Measurements from ENCODE around the gene GADD45GIP1. TPM values are rescaled to one million over a fixed set of nuclear protein-coding genes. Genes with fewer than 3 reads are reported as not detected.

GADD45GIP1 gene
- total RNA-seq, 1 donor from 2014 or later, result 27.1 TPM

DNA sequence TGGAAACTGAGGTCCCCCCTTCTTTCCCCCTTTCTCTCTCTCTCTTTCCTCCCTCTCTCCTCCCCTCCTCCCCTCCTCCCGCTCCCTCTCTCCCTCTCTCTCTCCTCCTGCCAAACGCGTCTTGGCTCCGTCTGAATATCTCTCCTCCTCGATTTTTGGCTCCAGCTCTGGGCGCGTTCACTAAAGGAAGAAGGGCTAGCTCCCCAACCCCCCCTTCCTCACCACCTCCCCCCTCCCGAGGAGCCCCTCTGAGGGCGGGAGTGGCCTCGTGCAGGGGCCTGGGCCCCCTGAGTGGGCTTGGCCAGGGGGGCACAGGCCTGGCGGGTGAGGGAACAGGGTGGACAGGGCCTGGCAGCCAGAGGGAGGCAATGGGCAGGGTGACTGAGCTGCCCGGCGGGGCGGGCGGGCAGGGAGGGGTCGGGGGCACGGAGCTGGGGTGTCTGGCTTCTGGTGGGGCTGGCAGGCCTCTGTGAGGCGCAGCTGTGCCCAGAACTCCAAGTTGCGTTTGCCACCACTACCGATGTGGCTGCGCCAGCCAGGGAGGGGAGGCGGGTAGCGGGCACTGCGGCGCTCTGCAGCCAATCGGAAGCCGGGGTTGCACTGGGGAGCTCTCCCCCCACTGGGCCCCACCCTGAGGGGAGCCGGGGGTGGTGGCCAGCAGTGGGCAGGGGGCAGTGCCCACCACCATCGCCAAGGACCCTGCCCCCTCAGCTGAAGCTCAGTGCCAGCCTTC, 45.3 kb upstream of the GADD45GIP1 start:
- Histone ChIP-seq H3K27me3 (ENCODE audit: control insufficient read depth, insufficient read depth, low read length) (no peaks in the 10 kb centered on the region), H3K36me3 (ENCODE audit: control insufficient read depth, insufficient read depth, low read length) (no peaks in the 10 kb centered on the region), H3K4me3 (ENCODE audit: low read depth, low read length) (no peak overlapping the region)
- DNase-seq (ENCODE audit: low read depth) (no peak), FAIRE-seq (no peak)
- TF ChIP-seq, protein P1, sequence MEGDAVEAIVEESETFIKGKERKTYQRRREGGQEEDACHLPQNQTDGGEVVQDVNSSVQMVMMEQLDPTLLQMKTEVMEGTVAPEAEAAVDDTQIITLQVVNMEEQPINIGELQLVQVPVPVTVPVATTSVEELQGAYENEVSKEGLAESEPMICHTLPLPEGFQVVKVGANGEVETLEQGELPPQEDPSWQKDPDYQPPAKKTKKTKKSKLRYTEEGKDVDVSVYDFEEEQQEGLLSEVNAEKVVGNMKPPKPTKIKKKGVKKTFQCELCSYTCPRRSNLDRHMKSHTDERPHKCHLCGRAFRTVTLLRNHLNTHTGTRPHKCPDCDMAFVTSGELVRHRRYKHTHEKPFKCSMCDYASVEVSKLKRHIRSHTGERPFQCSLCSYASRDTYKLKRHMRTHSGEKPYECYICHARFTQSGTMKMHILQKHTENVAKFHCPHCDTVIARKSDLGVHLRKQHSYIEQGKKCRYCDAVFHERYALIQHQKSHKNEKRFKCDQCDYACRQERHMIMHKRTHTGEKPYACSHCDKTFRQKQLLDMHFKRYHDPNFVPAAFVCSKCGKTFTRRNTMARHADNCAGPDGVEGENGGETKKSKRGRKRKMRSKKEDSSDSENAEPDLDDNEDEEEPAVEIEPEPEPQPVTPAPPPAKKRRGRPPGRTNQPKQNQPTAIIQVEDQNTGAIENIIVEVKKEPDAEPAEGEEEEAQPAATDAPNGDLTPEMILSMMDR (IDR thresholded peaks at IDR 0.05; ENCODE audit: insufficient read depth, low read length, severe bottlenecking), result no peak

DNA sequence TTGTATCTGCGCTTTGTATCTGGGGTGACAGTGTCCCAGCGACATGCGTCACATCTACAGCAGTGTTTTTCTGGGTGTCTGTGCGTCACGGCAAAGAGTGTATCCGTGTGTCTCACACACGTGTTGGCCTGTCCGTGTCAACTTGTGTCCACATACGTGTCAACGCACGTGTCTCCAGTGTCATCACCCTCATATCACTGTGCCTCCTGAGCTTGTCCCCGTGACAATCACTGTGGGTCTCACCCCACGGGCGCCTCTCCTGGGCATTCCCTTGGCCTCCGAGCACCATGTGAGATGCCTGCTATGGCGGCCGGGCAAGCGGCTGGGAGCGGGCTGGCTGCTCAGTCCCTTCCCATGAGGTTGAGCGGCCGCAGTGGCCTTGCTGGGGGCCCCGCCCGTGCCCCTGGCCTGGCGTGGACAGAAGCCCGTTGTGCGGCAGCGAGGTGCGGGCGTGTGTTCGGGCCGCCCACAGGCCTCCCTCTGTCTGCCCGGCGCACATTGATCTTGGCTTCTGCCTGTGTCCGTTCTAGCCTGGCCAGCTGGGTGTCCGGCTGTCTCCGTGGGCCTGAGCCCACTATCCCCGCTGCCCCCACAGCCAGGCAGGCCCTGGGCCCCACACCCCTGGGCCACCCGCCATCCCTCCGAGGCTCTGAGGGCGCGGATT, 44.6 kb upstream of the GADD45GIP1 start:
- Histone ChIP-seq H3K27me3 (ENCODE audit: control insufficient read depth, insufficient read depth, low read length) (no peaks in the 10 kb centered on the region), H3K4me3 (ENCODE audit: low read depth, low read length) (no peak overlapping the region), H3K36me3 (ENCODE audit: control insufficient read depth, insufficient read depth, low read length) (no peaks in the 10 kb centered on the region)
- TF ChIP-seq, protein P1 (IDR thresholded peaks at IDR 0.05; ENCODE audit: insufficient read depth, low read length, severe bottlenecking), result no peak
- peak; percentile 99 for FAIRE-seq
- DNase-seq (ENCODE audit: low read depth), result no peak

DNA sequence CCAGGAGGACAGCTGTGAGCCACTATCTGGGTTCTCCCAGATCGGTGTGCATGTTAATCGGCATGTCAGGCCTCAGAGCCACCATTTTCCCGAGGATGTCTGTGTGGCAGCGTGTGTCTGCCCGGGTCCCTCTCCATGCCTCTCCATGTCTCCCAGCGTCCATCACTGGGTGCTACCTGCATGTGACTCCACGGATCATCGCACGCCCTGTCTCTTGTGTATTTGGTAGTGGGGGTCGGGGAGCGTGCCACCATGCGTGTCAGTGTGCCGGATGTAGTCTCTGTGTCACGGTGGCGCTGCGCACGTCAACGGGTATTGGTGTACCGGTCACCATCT, 44.1 kb upstream of the GADD45GIP1 start:
- TF ChIP-seq, protein P1 (IDR thresholded peaks at IDR 0.05; ENCODE audit: insufficient read depth, low read length, severe bottlenecking), result no peak
- no peaks in the 10 kb centered on the region for H3K36me3 ChIP-seq (ENCODE audit: control insufficient read depth, insufficient read depth, low read length)
- no peak for FAIRE-seq
- H3K27me3 ChIP-seq (ENCODE audit: control insufficient read depth, insufficient read depth, low read length), result no peaks in the 10 kb centered on the region
- DNase-seq (ENCODE audit: low read depth), result no peak
- no peak overlapping the region for H3K4me3 ChIP-seq (ENCODE audit: low read depth, low read length)

DNA sequence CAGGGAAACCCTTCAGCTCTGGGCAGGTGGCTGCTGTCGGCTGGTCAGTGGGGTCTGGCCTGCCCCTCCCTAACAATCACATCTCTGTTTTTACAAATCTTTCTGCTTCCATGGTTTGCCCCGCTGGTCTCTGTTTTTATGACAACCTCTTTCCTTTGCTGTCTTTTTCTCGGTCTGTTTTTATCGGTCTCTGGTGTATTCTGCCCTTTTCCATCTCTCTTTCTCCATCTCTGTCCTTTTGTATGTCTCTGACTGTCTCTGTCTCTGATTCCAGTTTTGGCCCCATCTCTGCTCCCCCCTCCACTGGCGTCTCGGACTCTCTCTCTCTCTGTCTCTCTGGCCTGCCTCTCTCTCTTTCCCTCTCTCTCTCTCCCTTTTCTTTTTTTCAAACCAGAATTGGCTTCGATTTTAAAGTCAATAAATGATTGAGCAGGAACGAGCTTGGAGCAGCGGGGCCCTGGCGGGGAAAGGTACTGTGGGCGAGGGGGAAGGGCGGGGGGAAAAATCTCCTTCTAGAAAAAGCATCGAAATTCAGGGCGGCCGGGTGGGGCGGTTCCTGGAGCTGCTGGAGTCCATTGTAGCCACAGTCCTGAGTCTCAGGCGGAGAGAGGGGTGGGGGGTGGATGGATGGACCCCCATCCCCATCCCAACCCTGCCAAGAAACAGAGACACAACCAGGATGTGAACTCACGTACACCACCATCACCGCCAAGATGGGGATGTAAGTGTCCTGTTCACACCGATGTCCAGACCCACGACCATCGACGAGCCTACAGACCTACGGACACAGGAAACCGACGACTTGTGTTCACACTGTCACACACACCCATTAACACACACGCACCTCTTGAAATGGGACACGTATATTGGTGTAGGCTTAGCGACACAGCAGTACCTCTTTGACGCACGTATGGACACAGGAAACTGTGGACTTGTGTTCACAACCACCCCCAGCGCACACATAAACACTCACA, 41.2 kb upstream of the GADD45GIP1 start:
- TF ChIP-seq, protein P1 (IDR thresholded peaks at IDR 0.05; ENCODE audit: insufficient read depth, low read length, severe bottlenecking), result no peak
- DNase-seq (ENCODE audit: low read depth) (no peak), FAIRE-seq (peak; percentile 92)
- Histone ChIP-seq H3K4me3 (ENCODE audit: low read depth, low read length) (no peak overlapping the region), H3K36me3 (ENCODE audit: control insufficient read depth, insufficient read depth, low read length) (no peaks in the 10 kb centered on the region), H3K27me3 (ENCODE audit: control insufficient read depth, insufficient read depth, low read length) (no peaks in the 10 kb centered on the region)

DNA sequence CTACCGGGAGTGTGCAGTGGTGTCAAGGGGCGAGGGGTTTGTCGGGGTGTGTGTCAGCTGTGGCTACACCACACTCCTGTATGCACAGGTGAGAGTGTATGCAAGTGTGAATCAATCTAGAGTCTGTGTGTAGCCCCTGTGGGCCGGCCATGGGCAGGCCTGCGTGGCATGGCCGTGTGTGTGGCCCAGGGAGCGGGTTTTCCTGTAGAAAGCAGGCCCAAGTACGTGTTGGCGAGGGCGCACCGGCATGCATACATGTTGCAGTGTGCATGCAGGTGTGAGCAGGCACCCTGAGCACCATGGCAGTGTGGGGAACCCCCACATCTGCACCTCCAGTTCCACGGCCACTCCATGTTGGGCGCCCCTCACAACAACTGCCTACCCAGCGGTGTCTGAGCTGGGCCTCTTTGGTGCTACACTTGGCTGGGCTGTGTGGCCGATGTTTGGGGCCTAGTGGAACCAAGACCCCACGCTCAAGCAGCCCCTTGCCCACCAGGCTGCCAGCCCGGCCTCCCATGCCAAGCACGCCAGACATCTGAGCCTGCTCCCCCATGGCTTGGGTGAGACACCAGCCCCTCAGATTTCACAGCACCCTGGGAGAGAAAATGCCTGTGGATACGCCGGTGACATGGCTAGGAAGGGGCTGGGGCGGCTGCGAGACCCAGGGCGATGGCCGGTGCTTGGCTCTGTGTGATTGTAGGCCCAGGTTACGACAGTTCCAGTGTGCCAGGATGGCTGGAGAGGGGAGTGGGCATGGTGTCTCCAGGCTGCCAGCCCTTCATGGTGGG, 40.4 kb upstream of the GADD45GIP1 start:
- no peak overlapping the region for H3K4me3 ChIP-seq (ENCODE audit: low read depth, low read length)
- no peaks in the 10 kb centered on the region for H3K27me3 ChIP-seq (ENCODE audit: control insufficient read depth, insufficient read depth, low read length)
- DNase-seq (ENCODE audit: low read depth) (no peak), FAIRE-seq (no peak)
- TF ChIP-seq, protein P1 (IDR thresholded peaks at IDR 0.05; ENCODE audit: insufficient read depth, low read length, severe bottlenecking), result no peak
- no peaks in the 10 kb centered on the region for H3K36me3 ChIP-seq (ENCODE audit: control insufficient read depth, insufficient read depth, low read length)

Data from bronchial epithelial cell (primary cell).